Measurements from ENCODE around the gene SOWAHA. TPM values are rescaled to one million over a fixed set of nuclear protein-coding genes. Genes with fewer than 3 reads are reported as not detected.

The SOWAHA gene
- total RNA-seq, 1 experiment from 2014 or later, result 2.9 TPM

- peak; percentile 94 for DNase-seq (ENCODE audit: low spot score)
Observed at GRCh38 chr5:132807163-132807838, 5.8 kb upstream of the SOWAHA start.

- no peak for DNase-seq (ENCODE audit: low spot score)
Observed at GRCh38 chr5:132808448-132808847, 4.7 kb upstream of the SOWAHA start.

- no peak for DNase-seq (ENCODE audit: low spot score)
Observed at GRCh38 chr5:132808866-132809265, 4.2 kb upstream of the SOWAHA start.

- DNase-seq (ENCODE audit: low spot score), result no peak
Observed at GRCh38 chr5:132810605-132811004, 2.5 kb upstream of the SOWAHA start.

DNA sequence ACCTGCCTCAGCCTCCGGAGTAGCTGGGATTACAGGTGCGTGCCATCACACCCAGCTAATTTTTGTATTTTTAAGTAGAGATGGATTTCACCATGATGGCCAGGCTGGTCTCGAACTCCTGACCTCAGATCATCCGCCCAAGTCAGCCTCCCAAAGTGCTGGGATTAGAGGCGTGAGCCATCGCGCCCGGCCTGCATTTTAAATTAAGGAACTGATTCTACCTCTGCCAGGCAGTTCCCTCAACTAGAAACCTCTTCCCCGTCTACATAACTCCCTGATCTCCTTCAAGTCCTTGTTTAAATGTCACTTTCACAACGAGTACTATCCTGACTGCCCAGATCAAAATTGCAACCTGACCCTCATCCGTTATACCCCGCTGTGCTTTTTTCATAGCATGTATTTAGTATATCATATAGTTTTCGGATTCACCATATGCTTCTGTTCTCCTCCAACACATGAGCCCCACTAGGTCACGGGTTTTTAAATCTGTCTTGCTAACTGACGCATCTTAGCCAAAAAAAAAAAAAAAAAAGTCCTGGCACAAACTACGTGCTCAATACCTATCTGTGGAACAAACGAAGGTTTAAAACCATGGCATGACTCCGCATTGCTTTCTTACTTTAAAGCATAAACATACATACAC lies 858 bp upstream of the SOWAHA start:
- no peak for DNase-seq (ENCODE audit: low spot score)

GRCh38 chr5:132813599-132814502 lies 749 bp downstream of the SOWAHA start:
- no peak for DNase-seq (ENCODE audit: low spot score)

- no peak for DNase-seq (ENCODE audit: low spot score)
Observed at GRCh38 chr5:132814503-132815294, 1.6 kb downstream of the SOWAHA start.

DNA sequence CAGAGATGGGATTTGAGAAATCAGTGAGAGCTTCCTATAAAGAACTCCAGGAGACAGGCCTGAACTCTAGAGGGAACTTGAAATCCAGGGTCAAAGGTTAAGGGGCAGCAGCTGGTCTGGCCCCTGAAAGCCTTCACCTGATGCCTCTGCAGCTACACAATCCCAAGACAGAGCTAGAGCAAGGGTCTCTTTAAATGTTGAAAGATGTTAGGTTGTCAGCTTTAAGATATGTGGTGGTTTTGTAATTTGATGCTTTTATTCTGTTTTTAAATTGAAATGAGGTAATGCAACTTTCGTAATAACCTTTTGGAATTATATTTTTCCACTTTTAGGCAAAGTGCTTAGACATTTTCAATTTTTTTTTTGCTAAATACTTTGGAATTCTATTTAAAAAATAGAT lies 2.4 kb downstream of the SOWAHA start:
- DNase-seq (ENCODE audit: low spot score), result no peak

DNA sequence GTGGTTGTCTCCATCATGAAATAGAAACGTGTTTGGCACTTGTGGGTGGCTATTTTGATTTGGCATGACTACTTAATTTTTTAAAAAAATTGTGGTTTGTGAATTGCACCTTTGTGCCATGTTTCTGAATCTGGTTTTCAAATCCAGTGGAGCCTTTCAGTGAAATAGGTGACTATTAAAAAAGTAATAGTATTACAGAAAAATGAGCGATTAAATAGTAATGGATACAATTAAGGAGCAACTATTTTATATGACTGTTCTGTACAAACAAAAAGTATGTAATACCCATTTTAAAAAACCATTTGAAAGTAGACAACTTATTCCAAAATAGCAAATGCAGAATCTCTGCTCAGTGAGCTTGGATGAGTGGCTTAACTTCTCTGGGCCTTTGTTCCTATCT lies 3.0 kb downstream of the SOWAHA start:
- no peak for DNase-seq (ENCODE audit: low spot score)

GRCh38 chr5:132816554-132816953 lies 3.5 kb downstream of the SOWAHA start:
- no peak for DNase-seq (ENCODE audit: low spot score)

DNA sequence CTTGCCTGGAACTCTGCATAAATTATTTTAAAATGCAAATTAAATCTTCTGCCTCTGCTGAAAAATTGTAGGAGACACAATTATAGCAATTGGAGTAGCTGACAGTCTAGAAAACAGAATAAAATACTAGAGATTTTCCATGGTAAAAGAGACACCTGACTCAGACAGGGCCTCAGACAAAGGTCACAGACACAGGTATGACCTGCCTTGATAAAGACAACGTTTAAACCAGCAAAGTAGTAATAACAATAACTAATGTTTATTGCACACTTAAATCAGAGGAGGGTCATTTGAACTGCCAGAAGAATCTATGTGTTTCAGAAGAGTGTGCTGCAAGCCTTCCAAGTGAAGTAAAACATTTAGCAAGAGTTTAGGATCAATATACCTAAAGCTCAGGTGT lies 3.9 kb downstream of the SOWAHA start:
- no peak for DNase-seq (ENCODE audit: low spot score)

DNA sequence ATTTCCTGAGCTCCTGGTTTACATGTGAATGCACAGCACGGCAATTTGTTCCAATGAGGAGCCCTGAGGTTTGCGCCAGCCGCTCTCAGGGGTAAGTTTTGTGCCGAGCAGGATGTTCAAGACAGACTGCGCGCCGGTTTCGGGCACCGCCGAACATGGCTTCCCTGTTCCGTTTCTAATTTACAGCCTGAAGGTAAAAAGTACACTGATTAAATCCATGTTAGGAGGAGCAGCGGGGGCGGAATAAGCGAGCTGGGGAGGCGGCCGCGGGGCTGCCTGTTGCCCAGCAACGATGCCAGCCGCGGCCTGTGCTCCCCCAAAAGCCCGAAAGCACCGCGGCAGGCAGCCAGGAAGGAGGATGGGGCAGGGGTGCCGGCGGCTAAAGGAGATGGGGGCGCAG lies 6.4 kb downstream of the SOWAHA start:
- DNase-seq (ENCODE audit: low spot score), result no peak

- peak; percentile 98 for DNase-seq (ENCODE audit: low spot score)
Observed at GRCh38 chr5:132820162-132820754, 7.2 kb downstream of the SOWAHA start.

DNA sequence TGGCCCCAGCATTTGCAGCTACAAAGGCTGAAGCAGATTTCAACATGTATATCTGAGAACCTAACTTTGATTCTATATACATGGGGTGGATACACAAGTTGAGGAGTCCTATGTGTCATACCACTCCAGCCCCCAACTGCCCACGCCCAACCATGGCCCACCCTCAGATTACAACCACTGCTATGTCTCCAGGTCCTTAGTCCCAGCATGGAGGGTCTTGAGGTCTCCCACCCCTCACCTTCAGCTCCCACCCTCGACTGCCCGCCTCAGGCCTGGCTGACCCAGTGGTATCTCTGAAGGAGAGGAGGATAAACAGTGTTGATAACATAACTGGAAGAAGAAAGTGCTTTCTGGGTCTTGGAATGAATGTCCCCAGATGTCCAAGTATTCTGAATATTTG lies 8.2 kb downstream of the SOWAHA start:
- no peak for DNase-seq (ENCODE audit: low spot score)

GRCh38 chr5:132821791-132822190 lies 8.7 kb downstream of the SOWAHA start:
- no peak for DNase-seq (ENCODE audit: low spot score)

DNA sequence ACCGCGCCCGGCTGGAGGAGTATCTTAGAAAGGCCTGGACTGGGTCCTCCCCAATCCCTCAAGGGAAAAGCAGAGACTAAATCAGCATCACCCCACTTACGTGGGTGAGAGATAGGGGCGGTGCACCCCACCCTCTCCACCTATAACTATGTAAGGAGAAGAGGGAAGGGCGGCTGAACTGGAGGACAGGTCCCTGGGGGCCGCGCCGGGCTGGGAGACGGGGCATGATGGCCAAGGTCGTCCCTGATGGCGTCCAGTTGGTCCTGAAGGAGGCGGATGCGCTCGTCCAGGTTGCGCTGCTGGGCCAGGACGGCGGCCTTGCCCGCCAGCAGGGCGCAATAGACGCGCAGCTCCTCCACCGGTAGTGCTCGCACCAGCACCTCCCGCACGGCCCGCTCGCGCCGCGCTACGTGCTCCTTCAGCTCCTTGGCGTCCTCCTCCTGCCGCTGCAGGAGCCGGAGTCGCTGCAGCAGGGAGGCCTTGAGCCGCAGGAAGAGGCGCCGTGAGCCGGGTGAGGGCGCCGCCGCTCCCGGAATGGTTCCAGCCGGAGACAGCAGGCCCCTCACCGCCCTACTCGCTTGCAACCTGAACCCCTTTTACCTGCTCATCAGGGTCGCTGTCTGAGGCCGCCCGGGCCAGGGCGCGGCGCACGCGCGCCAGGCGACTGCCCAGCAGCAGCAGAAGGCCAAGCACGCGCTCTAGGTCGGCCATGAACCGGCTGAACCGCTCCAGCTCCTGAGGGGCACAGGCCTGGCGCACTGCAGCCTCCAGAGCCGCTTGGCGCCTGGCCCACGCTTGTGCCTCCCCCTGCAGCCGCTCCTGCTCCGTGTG lies 9.8 kb downstream of the SOWAHA start:
- no peak for DNase-seq (ENCODE audit: low spot score)

DNA sequence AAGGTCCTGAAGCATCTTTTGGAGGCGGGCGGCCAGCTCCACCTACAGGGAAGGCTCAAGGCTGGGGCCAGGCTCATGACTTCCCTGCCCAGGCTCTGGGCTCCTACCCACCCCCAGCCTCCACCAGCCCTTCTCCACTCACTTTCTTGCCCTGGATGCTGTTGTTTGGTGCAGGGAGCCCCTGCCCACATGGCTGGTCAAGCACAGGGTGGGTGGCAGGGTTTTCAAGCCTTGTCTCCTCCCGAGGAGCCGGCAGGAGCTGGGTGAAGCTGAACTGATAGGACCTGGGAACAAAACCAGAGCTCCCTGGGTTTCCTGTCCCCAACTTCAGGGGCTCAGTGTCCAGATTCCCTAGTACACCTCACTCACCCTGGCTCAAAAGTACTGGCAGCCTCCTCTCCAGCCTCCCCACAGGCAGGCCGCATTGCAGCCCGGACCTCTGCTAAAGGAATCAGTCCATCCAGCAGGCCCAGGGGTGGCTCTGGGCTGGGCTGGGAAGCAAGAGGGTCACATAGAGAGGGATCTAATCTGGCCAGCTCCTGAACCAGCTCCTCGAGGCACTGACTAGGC lies 10.5 kb downstream of the SOWAHA start:
- no peak for DNase-seq (ENCODE audit: low spot score)

GRCh38 chr5:132824426-132824825 lies 11.3 kb downstream of the SOWAHA start:
- no peak for DNase-seq (ENCODE audit: low spot score)

- no peak for DNase-seq (ENCODE audit: low spot score)
Observed at GRCh38 chr5:132825033-132825833, 12.1 kb downstream of the SOWAHA start.
